K562 (cell line): ENCODE measurements around the gene HIVEP3. TPM values are rescaled to one million over a fixed set of nuclear protein-coding genes. Genes with fewer than 3 reads are reported as not detected.
"Not testable (repeated sequence)": the region's sequence is repeated elsewhere in the genome, so short reads cannot be mapped to it uniquely, and the experiment has no call there.

Source experiments
- ATAC-seq: fragments of 200-7000 bp; cut with Tn5 transposase; 3 replicates; pipeline ENCODE4 v1.9.1; 2020; ENCODE audit warnings: moderate library complexity
- BruUV-seq: library from RNA; stranded (reverse); fragments of 400-500 nt; replicated peaks from 2 replicates; lab custom pipeline; 2021; lab: Mats Ljungman, UMichigan
- CTCF ChIA-PET: fragments of 300-600 bp; formaldehyde crosslinking; extraction: SDS; loops from one replicate; lab custom pipeline; 2021; ENCODE audit warnings: low intra/inter-chr PET ratio; lab: Yijun Ruan, JAX
- POLR2A ChIA-PET: fragments of 300-600, 350-650 bp; sonication (Branson Sonifier 250); formaldehyde crosslinking; extraction: SDS; loops from one replicate; lab custom pipeline; 2021; ENCODE audit warnings: antibody characterized with exemption, inconsistent platforms; lab: Yijun Ruan, JAX
- DNase-seq, 4 experiments: peaks; one replicate each; pipeline versions ENCODE4 v3.0.0 to v3.0.0-alpha.2; 2011 to 2018; ENCODE audit warnings: low spot score in 3 of 4, mixed read lengths in 3 of 4; ENCODE audit errors: extremely low read depth in 1 of 4
- FAIRE-seq: peaks from 2 replicates; lab custom pipeline; 2011; peaks lifted over from hg19 to GRCh38; lab: Jason Lieb, UNC
- H2AFZ ChIP-seq: 2 replicates; pipeline ENCODE4 v1.6.0; 2011; ENCODE audit warnings: low read depth, low read length, control low read depth, inconsistent platforms
- H3K27ac ChIP-seq: fragments of 200-600 bp; 3 replicates; pipeline ENCODE4 v1.8.0; 2011; ENCODE audit warnings: low read depth, mild to moderate bottlenecking, control low read depth, inconsistent platforms, low read length, moderate library complexity, mixed read lengths; ENCODE audit errors: extremely low read depth
- H3K27me3 ChIP-seq, 2 experiments: fragments of 300-600 bp in 1 of 2; 2 replicates in 1 of 2; 3 replicates in 1 of 2; pipeline versions ENCODE4 v1.6.0 to v1.8.0; 2011; ENCODE audit warnings: inconsistent platforms in 2 of 2, low read length in 2 of 2, mild to moderate bottlenecking in 1 of 2, mixed read lengths in 1 of 2, moderate library complexity in 1 of 2; ENCODE audit not compliant: control insufficient read depth in 2 of 2, insufficient read depth in 2 of 2
- H3K36me3 ChIP-seq: fragments of 300-600 bp; 3 replicates; pipeline ENCODE4 v1.8.0; 2011; ENCODE audit warnings: mild to moderate bottlenecking, low read length, inconsistent platforms; ENCODE audit not compliant: control insufficient read depth, insufficient read depth
- H3K4me1 ChIP-seq, 2 experiments: fragments of 200-600 bp in 1 of 2; replicated peaks in 1 of 2; 2 replicates in 1 of 2; 3 replicates in 1 of 2; pipeline versions ENCODE4 v1.5.1 to v1.8.0; 2011; ENCODE audit warnings: inconsistent platforms in 2 of 2, low read length in 2 of 2, mild to moderate bottlenecking in 1 of 2, mixed read lengths in 1 of 2, moderate library complexity in 1 of 2; ENCODE audit not compliant: control insufficient read depth in 2 of 2, insufficient read depth in 2 of 2
- H3K4me2 ChIP-seq: 2 replicates; pipeline ENCODE4 v1.6.1; 2011; ENCODE audit warnings: low read length, control low read depth, inconsistent platforms, mixed read lengths; ENCODE audit not compliant: insufficient read depth
- H3K4me3 ChIP-seq: fragments of 200-600 bp; sonication (generic), shearing (Covaris generic); 2 replicates; pipeline ENCODE4 v1.5.1; 2016; ENCODE audit warnings: control low read depth, inconsistent platforms
- H3K79me2 ChIP-seq: fragments of 200-600 bp; 3 replicates; pipeline ENCODE4 v1.8.0; 2011; ENCODE audit warnings: low read length, inconsistent platforms; ENCODE audit not compliant: control insufficient read depth, insufficient read depth
- H3K9ac ChIP-seq, 2 experiments: 2 replicates each; pipeline versions ENCODE4 v1.6.0 to v1.6.1; 2011; ENCODE audit warnings: low read depth in 2 of 2, low read length in 2 of 2, control low read depth in 1 of 2, inconsistent platforms in 1 of 2, mild to moderate bottlenecking in 1 of 2, mixed read lengths in 1 of 2; ENCODE audit not compliant: insufficient read depth in 1 of 2
- H3K9me1 ChIP-seq: one replicate; pipeline ENCODE4 v1.6.0; 2011; ENCODE audit warnings: inconsistent platforms, mild to moderate bottlenecking, low read length, moderate library complexity; ENCODE audit not compliant: control insufficient read depth, insufficient read depth
- H3K9me3 ChIP-seq: replicated peaks from 2 replicates; pipeline ENCODE4 v1.5.1; 2011; ENCODE audit warnings: low read depth, low read length, inconsistent platforms; ENCODE audit not compliant: control insufficient read depth, insufficient read depth
- H4K20me1 ChIP-seq: replicated peaks from 2 replicates; pipeline ENCODE4 v1.6.1; 2011; ENCODE audit warnings: low read length, inconsistent platforms, mixed read lengths; ENCODE audit not compliant: control insufficient read depth, insufficient read depth
- FOXA3 ChIP-seq, 2 experiments: fragments of 450-650 bp in 1 of 2; sonication (generic) in 1 of 2; formaldehyde crosslinking; IDR thresholded peaks in 1 of 2; conservative IDR thresholded peaks in 1 of 2; 2 replicates each; pipeline versions ENCODE4 v1.4.0 to v1.8.0; 2020 to 2022; ENCODE audit warnings: mild to moderate bottlenecking in 2 of 2, missing genetic modification reagents in 1 of 2
- HMGXB4 ChIP-seq: sonication (generic); formaldehyde crosslinking; IDR thresholded peaks from 2 replicates; pipeline ENCODE4 v1.8.1; 2023; ENCODE audit warnings: mild to moderate bottlenecking, missing genetic modification reagents
- THAP7 ChIP-seq: fragments of 250-450 bp; sonication (Bioruptor Pico); IDR thresholded peaks from 2 replicates; pipeline ENCODE4 v1.5.0; 2021
- ZBTB7A ChIP-seq: IDR thresholded peaks from 2 replicates; pipeline ENCODE4 v1.6.1; 2011; ENCODE audit warnings: low read depth, mild to moderate bottlenecking, low read length, moderate library complexity, borderline replicate concordance; ENCODE audit not compliant: control insufficient read depth
- ZNF785 ChIP-seq: fragments of 250-450 bp; sonication (Bioruptor Pico); IDR thresholded peaks from 2 replicates; pipeline ENCODE4 v1.4.0; 2020; ENCODE audit warnings: mild to moderate bottlenecking
- WGBS: fragments of 100-300 bp; shearing (Covaris generic); methylation state at CpG from one replicate; pipeline ENCODE4 v1.1.6; 2016; ENCODE audit warnings: low coverage, mixed read lengths; ENCODE audit not compliant: insufficient coverage; ENCODE audit errors: missing lambda C conversion rate; 5-methylcytosine and 5-hydroxymethylcytosine counted together
- in situ Hi-C: fragments of 300-500 bp; cut with MboI; formaldehyde crosslinking; loops from 4 replicates; pipeline ENCODE4 v1.15.0; 2018; ENCODE audit warnings: inconsistent platforms, mixed read lengths
- intact Hi-C: fragments of 100-400 bp; cut with micrococcal nuclease; formaldehyde crosslinking; loops from 2 replicates; pipeline ENCODE4 v1.14.2; 2022
- polyA plus RNA-seq, 8 experiments: library from polyadenylated mRNA; depleted of rRNA in 4 of 8; stranded (reverse) in 5 of 8; unstranded in 3 of 8; fragments of >200 nt; fragmentation: Nextera tagmentation in 2 of 8; fragmentation: Illumina TruSeq in 1 of 8; extraction: Ambion mirVana in 2 of 8; extraction: Trizol in 1 of 8; gene quantifications; 2 replicates each; pipeline versions ENCODE4 v1.2.1 to v1.2.3, GENCODE V29; 2011 to 2014; ENCODE audit warnings: inconsistent platforms in 1 of 8, missing spikeins in 1 of 8
- total RNA-seq, 7 experiments: library from RNA; depleted of rRNA in 6 of 7; stranded (reverse); fragments of >200 nt in 6 of 7; fragmentation: Illumina TruSeq in 2 of 7; extraction: Trizol in 2 of 7; gene quantifications; 2 replicates each; pipeline versions ENCODE4 v1.2.1 to v1.2.3, GENCODE V29; 2011 to 2021; ENCODE audit warnings: low replicate concordance in 1 of 7

HIVEP3 gene
- total and polyA plus RNA-seq, 9 of the 15 experiments (the other 6 are each of a cell fraction or from before 2014, with no cell fraction given): 0.09 to 0.58 (median 0.34) TPM; not detected in 1

DNA sequence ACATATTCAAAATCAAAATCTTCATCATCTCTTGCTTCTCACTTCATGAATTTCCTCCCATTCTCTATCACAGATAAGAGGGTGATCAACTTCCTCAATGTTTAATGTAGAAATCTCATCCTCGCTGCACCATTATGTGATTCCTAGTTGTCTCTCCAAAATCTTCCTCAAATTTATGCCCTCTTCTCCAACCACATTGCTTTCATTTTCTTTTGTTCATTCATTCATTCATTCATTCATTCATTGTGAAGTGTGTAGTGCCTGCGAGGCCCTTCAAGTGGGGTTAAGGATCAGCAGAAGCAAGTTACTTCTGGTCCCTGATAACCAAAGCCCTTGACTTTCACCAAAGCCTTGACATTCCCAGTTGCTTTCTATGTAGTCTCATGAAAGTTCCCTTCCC is 33.5 kb upstream of the HIVEP3 start (continued):
- TF ChIP-seq HMGXB4 (CRISPR knock-in tag) (no peak), ZBTB7A (no peak), ZNF785 (CRISPR knock-in tag) (no peak), THAP7 (CRISPR knock-in tag) (no peak), FOXA3 (CRISPR knock-in tag; conservative IDR thresholded peaks at IDR 0.05 in 1 of 2, IDR thresholded peaks at IDR 0.05 in 1 of 2) (no peak)

DNA sequence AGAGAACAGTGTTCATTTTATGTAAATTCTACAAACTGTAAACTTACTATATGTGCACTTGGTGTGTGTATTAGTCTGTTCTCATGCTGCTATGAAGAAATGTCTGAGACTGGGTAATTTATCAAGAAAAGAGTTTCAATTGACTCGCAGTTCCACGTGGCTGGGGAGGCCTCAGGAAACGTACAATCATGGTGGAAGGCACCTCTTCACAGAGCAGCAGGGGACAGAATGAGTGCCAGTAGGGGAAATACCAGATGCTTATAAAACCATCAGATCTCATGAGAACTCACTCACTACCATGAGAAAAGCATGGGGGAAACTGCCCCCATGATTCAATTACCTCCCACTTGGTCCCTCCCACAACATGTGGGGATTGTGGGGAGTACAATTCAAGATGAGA is 32.8 kb upstream of the HIVEP3 start:
- H3K27ac ChIP-seq, H3K9me3 ChIP-seq, in situ Hi-C loops, ATAC-seq, H3K4me1 ChIP-seq, CTCF ChIA-PET, BruUV-seq, H3K27me3 ChIP-seq, H2AFZ ChIP-seq, POLR2A ChIA-PET, intact Hi-C loops, FAIRE-seq, H3K4me3 ChIP-seq, DNase-seq, H4K20me1 ChIP-seq, H3K9me1 ChIP-seq, H3K4me2 ChIP-seq, H3K36me3 ChIP-seq, H3K79me2 ChIP-seq, H3K9ac ChIP-seq: not testable (repeated sequence)
- 0% methylated on average over 3 of the region's 3 CpGs for WGBS
